Uterus (tissue), 2 donors: ENCODE measurements around the gene ZFP69B.

Source experiments
- CTCF ChIP-seq, 4 experiments: fragments of 200-600 bp in 2 of 4; fragments of 450-650 bp in 2 of 4; sonication (generic) in 2 of 4; IDR thresholded peaks; one replicate each; pipeline ENCODE4 v1.5.1; 2016 to 2019; ENCODE audit warnings: antibody characterized with exemption in 4 of 4, mild to moderate bottlenecking in 2 of 4, moderate library complexity in 1 of 4
- POLR2A ChIP-seq, 2 donors: fragments of 450-650 bp; IDR thresholded peaks; one replicate each; pipeline ENCODE4 v1.6.1; 2016; ENCODE audit warnings: antibody characterized with exemption in 2 of 2, mild to moderate bottlenecking in 1 of 2, moderate library complexity in 1 of 2

- TF ChIP-seq CTCF (IDR thresholded peaks at IDR 0.05) (no peak), POLR2A (IDR thresholded peaks at IDR 0.05) (no peak)
Measured at GRCh38 chr1:40423264-40423642, 27.0 kb upstream of the ZFP69B start.
